HG03442 (cell line): ENCODE results near the gene ADAT1.
A peak's percentile ranks its signal among the peaks of the same experiment; 100 is the strongest.

Experiments
- ATAC-seq: cut with Tn5 transposase; IDR thresholded peaks from one replicate; pipeline ENCODE4 v1.9.1; 2021; ENCODE audit warnings: mild to moderate bottlenecking, moderate library complexity; ENCODE audit not compliant: unreplicated experiment

Gene ADAT1, protein sequence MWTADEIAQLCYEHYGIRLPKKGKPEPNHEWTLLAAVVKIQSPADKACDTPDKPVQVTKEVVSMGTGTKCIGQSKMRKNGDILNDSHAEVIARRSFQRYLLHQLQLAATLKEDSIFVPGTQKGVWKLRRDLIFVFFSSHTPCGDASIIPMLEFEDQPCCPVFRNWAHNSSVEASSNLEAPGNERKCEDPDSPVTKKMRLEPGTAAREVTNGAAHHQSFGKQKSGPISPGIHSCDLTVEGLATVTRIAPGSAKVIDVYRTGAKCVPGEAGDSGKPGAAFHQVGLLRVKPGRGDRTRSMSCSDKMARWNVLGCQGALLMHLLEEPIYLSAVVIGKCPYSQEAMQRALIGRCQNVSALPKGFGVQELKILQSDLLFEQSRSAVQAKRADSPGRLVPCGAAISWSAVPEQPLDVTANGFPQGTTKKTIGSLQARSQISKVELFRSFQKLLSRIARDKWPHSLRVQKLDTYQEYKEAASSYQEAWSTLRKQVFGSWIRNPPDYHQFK

DNA sequence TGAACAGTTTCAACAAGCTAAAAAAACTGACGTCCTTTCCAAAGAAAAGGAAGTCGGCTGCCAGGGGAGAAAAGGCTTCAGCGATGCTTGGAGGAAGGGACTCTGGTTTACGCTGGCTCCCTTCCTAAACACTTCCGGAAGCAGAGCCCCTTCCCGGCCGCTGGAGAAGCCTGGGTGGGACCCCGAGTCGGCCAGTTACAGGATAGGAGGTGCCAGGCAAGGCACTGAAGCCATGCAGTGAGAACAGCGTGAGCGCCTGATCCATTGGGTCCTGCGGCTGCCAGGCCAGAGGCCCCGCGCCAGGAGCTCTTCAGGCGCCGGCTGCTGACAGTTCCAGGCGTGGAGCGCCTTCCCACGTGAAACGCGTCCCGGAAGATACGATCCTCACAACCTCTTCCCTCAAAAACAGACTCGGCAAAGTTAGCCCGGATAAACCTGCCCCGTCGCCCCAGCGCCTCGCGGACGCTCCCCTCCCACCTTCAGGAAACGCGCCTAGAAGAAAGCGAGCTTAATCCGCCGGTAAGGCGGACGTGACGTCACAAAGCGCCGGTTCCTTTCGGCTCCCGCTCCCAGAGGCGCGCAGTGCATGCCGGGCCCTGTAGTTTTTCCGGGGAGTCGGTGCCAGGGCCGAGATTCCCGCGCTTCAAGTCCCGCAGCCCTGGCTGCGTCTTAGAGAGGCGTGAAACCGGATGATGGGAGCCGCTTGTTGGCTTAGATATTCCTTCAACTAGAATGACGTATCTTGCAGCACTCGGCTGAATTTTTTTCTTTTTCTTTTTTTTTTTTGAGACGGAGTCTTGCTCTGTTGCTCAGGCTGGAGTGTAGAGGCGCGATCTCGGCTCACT, at the start of gene ADAT1:
TSS of gene ADAT1 (minus strand) at position 521 of the 845 bp plus-strand sequence. CDS start 2,482 bp downstream, outside the sequence.
- peak; percentile 92 for ATAC-seq

DNA sequence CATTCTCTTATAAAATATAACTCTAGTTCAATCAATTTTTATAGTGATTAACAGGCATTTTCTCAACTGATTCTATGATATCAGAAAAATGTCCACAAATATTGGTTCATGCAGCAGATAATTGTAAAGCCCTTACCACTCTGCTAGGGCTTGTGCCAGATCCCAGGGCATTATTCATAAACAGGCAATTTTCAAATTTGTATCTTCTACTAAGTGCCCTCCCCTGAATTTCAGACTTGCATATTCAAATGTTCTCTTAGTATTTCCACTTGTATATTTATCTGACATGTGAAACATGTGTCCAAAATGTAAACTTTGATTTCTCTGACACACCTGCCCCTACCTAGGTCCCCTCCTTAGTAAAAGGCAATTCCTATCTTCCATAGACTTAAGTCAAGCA, 44.4 kb upstream of the ADAT1 start:
- no peak for ATAC-seq

- no peak for ATAC-seq
These were observed 37.7 kb upstream of the ADAT1 start for GRCh38 chr16:75660726-75661302.

DNA sequence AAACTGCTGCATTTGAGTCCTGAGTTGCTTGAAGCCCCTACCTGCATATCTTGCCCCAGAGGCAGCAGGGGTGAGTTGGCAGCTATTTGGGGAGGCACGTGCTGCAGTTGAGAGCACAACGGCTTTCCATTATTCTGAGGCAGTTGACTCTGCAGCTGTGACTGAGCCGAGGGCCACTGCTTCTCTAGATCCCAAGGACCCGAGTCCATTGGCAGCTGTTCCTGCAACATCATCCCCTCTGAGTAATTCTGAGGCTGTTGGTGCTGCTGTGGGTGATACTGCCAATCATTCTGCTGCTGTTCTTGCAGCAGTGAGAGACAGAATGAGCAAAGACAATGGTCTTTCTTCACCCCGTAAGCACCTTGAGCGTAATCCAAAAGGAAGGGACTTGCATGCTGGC, 37.2 kb upstream of the ADAT1 start:
- no peak for ATAC-seq

DNA sequence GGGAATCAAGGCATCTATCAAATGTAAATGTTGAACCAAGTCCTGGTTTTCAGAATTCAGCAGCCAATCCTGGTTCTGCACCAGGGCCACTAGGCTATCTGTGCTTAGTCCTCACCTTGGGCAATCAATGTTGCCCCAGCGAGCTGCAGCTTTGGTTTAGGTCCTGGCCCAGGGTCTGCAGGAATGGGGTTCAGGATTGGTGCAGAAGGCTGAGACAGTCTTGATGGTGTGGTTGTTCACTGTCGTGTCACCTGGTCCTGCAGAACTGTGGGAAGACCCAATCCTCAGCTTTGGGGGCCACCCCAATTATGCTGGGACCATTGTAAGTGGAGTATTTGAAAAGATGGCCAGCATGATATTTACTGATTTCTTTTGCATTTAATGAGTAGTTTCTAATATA, 35.1 kb upstream of the ADAT1 start:
- no peak for ATAC-seq

GRCh38 chr16:75653922-75654321, 30.8 kb upstream of the ADAT1 start:
- ATAC-seq = no peak

- ATAC-seq = peak; percentile 29
These were observed 25.4 kb upstream of the ADAT1 start for GRCh38 chr16:75648265-75649076.

DNA sequence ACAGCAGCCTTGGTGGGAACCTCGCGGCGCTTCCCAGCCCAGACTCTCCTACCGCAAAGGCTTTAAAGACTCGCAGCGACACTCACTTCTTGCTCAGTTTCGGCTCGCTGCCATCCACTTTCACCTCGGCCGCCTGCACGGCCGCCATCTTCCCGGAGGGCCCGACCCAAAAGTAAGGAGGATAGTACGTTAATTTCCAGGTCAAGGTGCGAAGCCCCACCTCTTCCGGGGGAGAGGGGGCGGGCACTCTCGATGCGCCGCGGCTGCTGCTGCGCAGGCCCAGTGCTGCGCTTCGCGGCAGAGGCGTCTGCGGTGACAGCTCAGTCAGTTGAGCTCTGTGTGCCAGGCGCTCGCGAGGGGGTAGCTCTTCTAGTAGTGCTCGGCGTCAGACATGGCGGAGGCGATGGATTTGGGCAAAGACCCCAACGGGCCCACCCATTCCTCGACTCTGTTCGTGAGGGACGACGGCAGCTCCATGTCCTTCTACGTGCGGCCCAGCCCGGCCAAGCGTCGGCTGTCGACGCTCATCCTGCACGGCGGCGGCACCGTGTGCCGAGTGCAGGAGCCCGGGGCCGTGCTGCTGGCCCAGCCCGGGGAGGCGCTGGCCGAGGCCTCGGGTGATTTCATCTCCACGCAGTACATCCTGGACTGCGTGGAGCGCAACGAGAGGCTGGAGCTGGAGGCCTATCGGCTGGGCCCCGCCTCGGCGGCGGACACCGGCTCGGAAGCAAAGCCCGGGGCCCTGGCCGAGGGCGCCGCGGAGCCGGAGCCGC, 24.6 kb upstream of the ADAT1 start, which contains the start of the genes KARS1 and TERF2IP:
TSS of gene KARS1 (minus strand) at position 174 of the 773 bp plus-strand sequence. CDS start at position 148, 26 bp downstream.
TSS of gene TERF2IP (plus strand) at position 282 of the 773 bp plus-strand sequence. CDS start at position 392, 110 bp downstream.
- peak; percentile 85 for ATAC-seq

- peak; percentile 19 for ATAC-seq
These were observed 24.0 kb upstream of the ADAT1 start for GRCh38 chr16:75647112-75647491.

- no peak for ATAC-seq
These were observed 21.3 kb upstream of the ADAT1 start for GRCh38 chr16:75644240-75645012.

GRCh38 chr16:75640598-75640997, 17.5 kb upstream of the ADAT1 start:
- no peak for ATAC-seq

DNA sequence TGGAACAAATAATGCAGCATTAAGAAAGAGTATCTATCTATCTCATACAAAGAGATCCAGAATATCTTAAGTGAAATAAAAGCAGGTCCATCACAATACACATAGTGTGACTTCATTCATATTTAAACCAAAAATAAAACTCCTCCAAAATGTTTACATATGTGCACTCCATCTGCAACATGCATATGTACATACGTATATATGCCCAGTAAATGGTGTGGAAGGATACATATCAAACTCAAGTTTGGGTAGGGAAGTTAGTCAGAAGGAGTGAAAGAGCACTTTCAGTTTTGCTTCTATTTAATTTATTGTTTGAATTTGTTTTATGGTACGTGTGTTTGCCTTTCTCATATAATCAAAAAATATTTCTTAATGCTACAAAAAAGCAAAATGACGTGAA, 12.0 kb upstream of the ADAT1 start:
- ATAC-seq = no peak

DNA sequence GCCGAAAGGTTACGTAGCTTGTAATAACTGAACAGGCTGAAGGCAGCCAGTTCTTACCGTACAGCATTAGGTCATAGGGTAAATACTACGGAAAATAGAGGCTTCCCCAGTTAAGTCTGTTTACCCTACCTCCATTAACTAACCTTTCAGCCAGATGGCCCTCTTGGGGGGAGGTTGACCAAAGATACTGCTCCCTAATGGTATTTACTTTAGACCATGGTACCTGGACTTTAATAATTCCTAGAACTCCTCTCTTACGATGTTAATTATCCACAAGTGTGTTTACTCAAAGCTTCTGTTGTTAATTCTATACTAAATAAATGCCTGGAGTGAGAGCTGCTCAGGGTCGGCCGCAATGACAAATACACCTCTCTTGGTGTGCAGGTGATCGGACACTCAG, 9.8 kb upstream of the ADAT1 start:
- no peak for ATAC-seq

DNA sequence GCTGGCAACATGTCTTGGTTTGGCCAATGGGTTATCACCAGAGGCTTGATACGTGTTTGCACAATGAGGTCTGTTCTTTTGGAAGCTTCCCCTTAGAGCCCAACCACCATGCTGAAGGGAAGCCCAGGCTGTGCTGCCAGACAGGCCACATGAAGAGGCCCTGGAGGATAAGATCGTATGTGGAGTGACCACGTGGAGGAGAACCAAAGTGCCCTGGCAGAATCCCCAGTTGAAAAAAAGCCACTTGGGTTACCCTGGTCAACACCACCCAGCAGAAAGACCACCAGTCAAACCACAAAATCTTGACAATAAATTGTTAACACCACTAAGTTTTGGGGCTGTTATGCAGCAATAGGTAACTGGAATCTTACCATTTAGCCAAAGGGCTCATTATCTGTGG, 7.0 kb upstream of the ADAT1 start:
- no peak for ATAC-seq

- no peak for ATAC-seq
These were observed 6.1 kb upstream of the ADAT1 start for GRCh38 chr16:75629132-75629531.

DNA sequence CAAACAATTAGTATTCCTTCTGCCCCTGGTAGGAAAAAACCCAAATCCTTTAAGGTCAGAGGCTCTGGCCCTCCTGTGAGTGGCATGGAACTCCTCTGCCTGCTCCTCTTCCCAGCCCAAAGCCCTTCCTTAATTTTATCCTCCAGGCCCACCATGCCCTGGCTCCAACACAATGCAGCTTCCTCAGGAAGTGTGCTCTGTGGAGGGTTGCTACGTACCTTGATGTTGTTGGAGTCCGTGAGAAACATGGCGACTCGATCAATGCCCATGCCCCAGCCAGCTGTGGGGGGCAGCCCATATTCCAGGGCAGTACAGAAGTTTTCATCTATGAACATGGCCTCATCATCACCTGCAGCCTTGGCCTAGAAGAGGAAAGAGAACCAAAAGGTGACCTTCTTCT, 5.3 kb upstream of the ADAT1 start:
- ATAC-seq = no peak

DNA sequence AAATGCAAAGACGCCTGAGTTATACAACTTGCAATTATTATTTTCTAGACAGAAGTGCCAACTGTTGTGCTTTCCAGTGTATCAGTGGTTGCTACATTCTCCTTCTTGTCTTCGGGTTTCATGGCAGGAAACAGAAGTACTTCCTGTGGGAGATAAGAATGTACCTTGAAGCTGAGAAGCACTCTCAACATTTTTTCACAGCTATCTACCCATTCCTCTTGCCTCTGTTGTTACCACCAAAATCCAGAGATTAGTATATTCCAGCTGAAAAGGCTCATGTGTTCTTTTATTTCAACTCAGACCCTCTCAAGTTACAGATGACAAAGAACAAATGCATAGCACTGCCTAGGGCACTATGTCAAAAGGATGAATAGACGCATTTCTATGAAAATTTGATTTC, 4.8 kb upstream of the ADAT1 start:
- no peak for ATAC-seq

DNA sequence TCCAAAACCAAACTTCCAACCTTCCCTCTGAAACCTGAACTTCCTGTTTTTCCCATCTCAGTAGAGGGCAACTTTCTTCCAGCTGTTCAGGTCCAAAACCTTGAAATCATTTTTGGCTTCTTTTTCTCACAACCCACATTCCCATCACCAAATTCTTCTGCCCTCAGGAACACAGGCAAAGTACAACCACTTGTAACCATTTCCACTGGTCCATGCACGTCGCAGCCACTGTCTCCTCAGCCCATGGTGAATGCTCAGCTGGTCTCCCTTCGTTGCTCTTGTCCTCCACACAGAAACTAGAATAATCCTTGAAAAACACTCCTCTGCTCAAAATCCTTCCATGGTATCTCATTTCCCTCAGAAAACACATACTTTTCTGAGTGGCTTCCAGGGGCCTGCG, 3.7 kb upstream of the ADAT1 start:
- no peak for ATAC-seq

GRCh38 chr16:75624921-75625334, 1.8 kb upstream of the ADAT1 start:
- no peak for ATAC-seq
